ENCODE results near the gene GLMN. TPM values are rescaled to one million over a fixed set of nuclear protein-coding genes. Genes with fewer than 3 reads are reported as not detected.

GLMN gene
- total and polyA plus RNA-seq, 3 donors from 2014 or later: 9.5 to 14.2 (median 12.8) TPM

- intact Hi-C loops (cut with DNase I; ENCODE audit: low total_unique reads): no loop called here
- H3K4me3 ChIP-seq: no peak overlapping the region
- TF ChIP-seq POLR2A (IDR thresholded peaks at IDR 0.05) (no peak), CTCF (IDR thresholded peaks at IDR 0.05) (no peak)
- WGBS, 2 donors: 78 to 80% methylated on average over 3 of the region's 3 CpGs
- no peaks in the 10 kb centered on the region for H3K9me3 ChIP-seq
- no peak for DNase-seq
- no peaks in the 10 kb centered on the region for H3K27me3 ChIP-seq
- no peak overlapping the region for H3K27ac ChIP-seq
- no peaks in the 10 kb centered on the region for H3K36me3 ChIP-seq (ENCODE audit: low read depth, missing control alignments)
- H3K4me1 ChIP-seq: no peaks in the 10 kb centered on the region
Measured at GRCh38 chr1:92228401-92228800, 70.4 kb downstream of the GLMN start.

GRCh38 chr1:92219028-92219427 lies 79.8 kb downstream of the GLMN start:
- Histone ChIP-seq H3K9me3 (no peaks in the 10 kb centered on the region), H3K27me3 (no peaks in the 10 kb centered on the region), H3K36me3 (ENCODE audit: low read depth, missing control alignments) (no peaks in the 10 kb centered on the region), H3K4me1 (no peaks in the 10 kb centered on the region), H3K27ac (no peak overlapping the region), H3K4me3 (no peak overlapping the region)
- no peak for DNase-seq
- TF ChIP-seq POLR2A (IDR thresholded peaks at IDR 0.05): no peak
- TF ChIP-seq CTCF (IDR thresholded peaks at IDR 0.05): no peak
- intact Hi-C loops (cut with DNase I; ENCODE audit: low total_unique reads): no loop called here

- 56 to 68% methylated on average over 14 of the region's 14 CpGs for WGBS, 2 donors
- no peaks in the 10 kb centered on the region for H3K36me3 ChIP-seq (ENCODE audit: low read depth, missing control alignments)
Measured at GRCh38 chr1:92218559-92218958, 80.2 kb downstream of the GLMN start.

GRCh38 chr1:92217721-92218120 lies 81.1 kb downstream of the GLMN start, which contains the start of gene C1orf146:
Gene C1orf146 (plus strand): TSS chr1:92217915. CDS start chr1:92231421, 13,506 bp downstream.
- no peaks in the 10 kb centered on the region for H3K4me1 ChIP-seq
- H3K4me3 ChIP-seq: peak within 1 kb of the TSS; percentile 36 to 56
- no peaks in the 10 kb centered on the region for H3K36me3 ChIP-seq (ENCODE audit: low read depth, missing control alignments)
- H3K27ac ChIP-seq: peak within 1 kb of the TSS in 1 of 2 donors; percentile 39
- DNase-seq: peak; percentile 61
- H3K27me3 ChIP-seq: no peaks in the 10 kb centered on the region
- no peak for TF ChIP-seq POLR2A (IDR thresholded peaks at IDR 0.05)
- TF ChIP-seq CTCF (IDR thresholded peaks at IDR 0.05): no peak
- 79 to 86% methylated on average over 23 to 27 of the region's 27 CpGs for WGBS, 2 donors
- H3K9me3 ChIP-seq: no peaks in the 10 kb centered on the region
- intact Hi-C loops (cut with DNase I; ENCODE audit: low total_unique reads): no loop called here

More at GRCh38 chr1:92218559-92218958, 80.2 kb downstream of the GLMN start:
- DNase-seq: no peak
- Histone ChIP-seq H3K27me3 (no peaks in the 10 kb centered on the region), H3K9me3 (no peaks in the 10 kb centered on the region), H3K4me1 (no peaks in the 10 kb centered on the region), H3K4me3 (peak overlapping the region; percentile 36 to 56), H3K27ac (no peak overlapping the region)
- TF ChIP-seq CTCF (IDR thresholded peaks at IDR 0.05) (no peak), POLR2A (IDR thresholded peaks at IDR 0.05) (no peak)
- intact Hi-C loops (cut with DNase I; ENCODE audit: low total_unique reads): no loop called here

- H3K27me3 ChIP-seq: no peaks in the 10 kb centered on the region
- intact Hi-C loops (cut with DNase I; ENCODE audit: low total_unique reads): no loop called here
- H3K9me3 ChIP-seq: no peaks in the 10 kb centered on the region
- no peaks in the 10 kb centered on the region for H3K4me1 ChIP-seq
- no peaks in the 10 kb centered on the region for H3K36me3 ChIP-seq (ENCODE audit: low read depth, missing control alignments)
- H3K27ac ChIP-seq: no peak overlapping the region
- 82 to 91% methylated on average over 2 of the region's 2 CpGs for WGBS, 2 donors
- TF ChIP-seq POLR2A (IDR thresholded peaks at IDR 0.05): no peak
- no peak for TF ChIP-seq CTCF (IDR thresholded peaks at IDR 0.05)
- H3K4me3 ChIP-seq: no peak overlapping the region
- no peak for DNase-seq
Measured at GRCh38 chr1:92211166-92211565, 87.6 kb downstream of the GLMN start.

All from testis (tissue), 3 donors.